RWPE2 (cell line): ENCODE results near the gene DIP2C.

ENCODE experiments used
- ATAC-seq: fragments of 200-7000 bp; cut with Tn5 transposase; 3 replicates; pipeline ENCODE4 v1.9.1; 2021; ENCODE audit warnings: low read depth
- DNase-seq: peaks from one replicate; pipeline ENCODE4 v3.0.0-alpha.2; 2020; ENCODE audit warnings: low spot score
- H3K27ac ChIP-seq: fragments of 450-650 bp; 2 replicates; pipeline ENCODE4 v1.5.1; 2017; ENCODE audit warnings: mild to moderate bottlenecking; ENCODE audit not compliant: poor library complexity, severe bottlenecking
- H3K27me3 ChIP-seq: fragments of 250-450 bp; sonication (Bioruptor Pico); 2 replicates; pipeline ENCODE4 v1.5.1; 2021; ENCODE audit warnings: mild to moderate bottlenecking, moderate library complexity; ENCODE audit not compliant: insufficient read depth, poor library complexity, severe bottlenecking
- H3K36me3 ChIP-seq: fragments of 250-450 bp; sonication (Bioruptor Pico); 2 replicates; pipeline ENCODE4 v1.5.1; 2020; ENCODE audit warnings: low read depth, mild to moderate bottlenecking, moderate library complexity
- H3K4me1 ChIP-seq: fragments of 250-450 bp; sonication (Bioruptor Pico); 2 replicates; pipeline ENCODE4 v1.5.1; 2021; ENCODE audit warnings: mild to moderate bottlenecking, moderate library complexity; ENCODE audit not compliant: insufficient read depth, poor library complexity, severe bottlenecking
- H3K4me3 ChIP-seq: fragments of 250-450 bp; sonication (Bioruptor Pico); 2 replicates; pipeline ENCODE4 v1.5.1; 2021; ENCODE audit warnings: mild to moderate bottlenecking, moderate library complexity; ENCODE audit not compliant: severe bottlenecking
- H3K9me3 ChIP-seq: fragments of 250-450 bp; sonication (Bioruptor Pico); 2 replicates; pipeline ENCODE4 v1.5.1; 2021; ENCODE audit warnings: mild to moderate bottlenecking, moderate library complexity; ENCODE audit not compliant: severe bottlenecking
- TF ChIP-seq, protein P1 (sequence below): fragments of 450-650 bp; IDR thresholded peaks from one replicate; pipeline ENCODE4 v1.5.1; 2017; ENCODE audit warnings: mild to moderate bottlenecking, moderate library complexity; ENCODE audit not compliant: poor library complexity, severe bottlenecking

DIP2C gene

DNA sequence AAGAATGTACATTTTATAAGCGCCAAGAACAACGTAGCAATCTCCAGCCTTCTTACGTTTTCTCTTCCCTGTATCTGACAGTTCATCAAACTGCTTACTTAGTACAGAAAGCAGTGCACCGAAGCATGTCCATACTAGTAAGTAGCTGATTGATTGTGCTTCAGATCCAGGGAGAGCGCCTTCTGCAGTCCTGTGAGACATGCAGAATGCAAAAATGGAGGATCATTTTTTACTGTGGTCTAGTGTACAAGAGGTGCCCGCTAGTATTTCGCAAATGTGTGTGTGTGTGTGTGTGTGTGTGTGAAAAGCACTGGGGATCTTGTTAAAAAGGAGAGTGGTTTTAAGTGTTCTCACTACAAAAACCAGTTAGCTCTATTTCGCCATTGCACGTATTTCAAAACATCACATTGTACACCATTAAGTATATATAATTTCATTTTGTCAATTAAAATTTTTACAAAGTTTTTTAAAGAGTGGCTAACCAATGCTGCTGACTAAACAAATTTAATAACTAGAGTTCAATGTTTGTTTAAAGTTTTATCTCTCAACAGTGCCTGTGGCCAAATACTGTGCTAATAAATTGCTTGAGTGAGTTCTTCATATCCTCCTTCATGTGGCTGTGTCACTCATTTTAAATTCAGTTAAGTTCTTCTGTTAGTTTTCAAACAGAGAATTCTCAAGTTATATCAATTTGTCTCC is 454.6 kb downstream of the DIP2C start:
- ATAC-seq (no peak), DNase-seq (no peak)
- TF ChIP-seq, protein P1, sequence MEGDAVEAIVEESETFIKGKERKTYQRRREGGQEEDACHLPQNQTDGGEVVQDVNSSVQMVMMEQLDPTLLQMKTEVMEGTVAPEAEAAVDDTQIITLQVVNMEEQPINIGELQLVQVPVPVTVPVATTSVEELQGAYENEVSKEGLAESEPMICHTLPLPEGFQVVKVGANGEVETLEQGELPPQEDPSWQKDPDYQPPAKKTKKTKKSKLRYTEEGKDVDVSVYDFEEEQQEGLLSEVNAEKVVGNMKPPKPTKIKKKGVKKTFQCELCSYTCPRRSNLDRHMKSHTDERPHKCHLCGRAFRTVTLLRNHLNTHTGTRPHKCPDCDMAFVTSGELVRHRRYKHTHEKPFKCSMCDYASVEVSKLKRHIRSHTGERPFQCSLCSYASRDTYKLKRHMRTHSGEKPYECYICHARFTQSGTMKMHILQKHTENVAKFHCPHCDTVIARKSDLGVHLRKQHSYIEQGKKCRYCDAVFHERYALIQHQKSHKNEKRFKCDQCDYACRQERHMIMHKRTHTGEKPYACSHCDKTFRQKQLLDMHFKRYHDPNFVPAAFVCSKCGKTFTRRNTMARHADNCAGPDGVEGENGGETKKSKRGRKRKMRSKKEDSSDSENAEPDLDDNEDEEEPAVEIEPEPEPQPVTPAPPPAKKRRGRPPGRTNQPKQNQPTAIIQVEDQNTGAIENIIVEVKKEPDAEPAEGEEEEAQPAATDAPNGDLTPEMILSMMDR: no peak
- Histone ChIP-seq H3K27me3 (no peaks in the 10 kb centered on the region), H3K4me1 (peaks cover 6% of the 10 kb centered on the region), H3K27ac (no peak overlapping the region), H3K36me3 (peaks cover 10% of the 10 kb centered on the region), H3K9me3 (no peaks in the 10 kb centered on the region), H3K4me3 (no peak overlapping the region)

DNA sequence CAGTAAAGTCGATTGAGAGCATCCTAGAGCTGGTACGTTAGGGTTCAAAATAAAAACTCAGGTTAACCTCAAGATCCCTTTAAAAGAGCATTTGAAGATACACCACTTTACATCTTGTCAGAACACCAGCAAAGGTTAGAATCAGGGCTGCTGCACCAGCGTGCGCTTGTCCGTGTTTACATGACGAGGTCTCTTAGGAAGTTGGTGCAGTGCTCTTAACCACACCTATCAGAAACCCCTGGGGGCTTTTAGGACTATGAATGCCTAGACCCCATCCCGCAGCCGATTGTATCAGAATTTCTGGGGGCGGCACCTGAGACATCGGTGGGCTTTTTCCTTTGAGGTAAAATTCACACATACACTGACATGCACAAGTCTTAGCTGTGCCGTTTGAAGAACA is 456.6 kb downstream of the DIP2C start:
- H3K27me3 ChIP-seq: no peaks in the 10 kb centered on the region
- H3K4me1 ChIP-seq: no peaks in the 10 kb centered on the region
- H3K27ac ChIP-seq: no peak overlapping the region
- DNase-seq (no peak), ATAC-seq (no peak)
- TF ChIP-seq, protein P1: no peak
- H3K36me3 ChIP-seq: peaks cover 5% of the 10 kb centered on the region; the same call in 1 of the 2 replicates
- H3K4me3 ChIP-seq: no peak overlapping the region
- no peaks in the 10 kb centered on the region for H3K9me3 ChIP-seq

DNA sequence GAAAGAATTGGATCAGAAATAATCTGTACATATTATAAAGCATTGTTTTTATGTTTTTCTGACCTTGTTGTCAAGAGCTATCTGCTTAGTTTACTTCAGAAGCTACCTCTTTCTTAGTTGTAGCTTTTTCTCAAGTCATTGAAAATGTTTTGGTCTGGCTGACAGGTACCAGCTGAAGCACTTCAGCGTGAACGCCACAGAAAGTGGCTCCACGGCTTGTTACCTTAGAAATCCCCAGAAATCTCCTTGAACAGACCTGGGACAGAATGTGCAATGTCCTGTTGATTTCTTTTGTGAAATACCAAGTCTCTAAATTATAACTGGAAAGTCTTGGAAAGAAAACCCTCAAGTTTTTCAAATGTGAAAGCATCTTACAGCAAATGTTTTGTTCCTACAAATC is 457.4 kb downstream of the DIP2C start:
- TF ChIP-seq, protein P1: no peak
- Histone ChIP-seq H3K4me3 (no peak overlapping the region), H3K9me3 (no peaks in the 10 kb centered on the region), H3K36me3 (no peaks in the 10 kb centered on the region; the same call in 1 of the 2 replicates), H3K27me3 (no peaks in the 10 kb centered on the region), H3K27ac (no peak overlapping the region), H3K4me1 (no peaks in the 10 kb centered on the region)
- ATAC-seq: no peak
- DNase-seq: no peak

DNA sequence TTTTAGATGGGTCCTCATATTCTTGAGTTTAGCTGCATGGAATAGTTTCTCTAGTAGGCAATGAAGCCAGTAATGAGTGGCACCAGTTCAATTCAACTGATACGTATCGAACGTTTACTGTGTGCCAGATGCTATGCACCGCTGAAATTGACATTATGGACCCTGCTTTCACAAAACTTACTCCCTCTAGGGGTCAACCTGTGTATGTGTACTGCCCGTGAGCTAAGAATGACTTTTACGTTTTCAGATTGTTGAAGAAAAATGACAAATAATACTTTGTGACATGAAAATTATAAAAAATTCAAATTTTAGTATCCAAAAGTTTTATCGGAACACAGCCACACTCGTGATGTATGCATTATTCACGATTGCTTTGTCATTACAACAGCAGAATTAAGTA is 458.7 kb downstream of the DIP2C start:
- DNase-seq (no peak), ATAC-seq (no peak)
- no peaks in the 10 kb centered on the region for H3K27me3 ChIP-seq
- TF ChIP-seq, protein P1: peak; percentile 48
- no peaks in the 10 kb centered on the region for H3K9me3 ChIP-seq
- no peaks in the 10 kb centered on the region; the same call in 1 of the 2 replicates for H3K36me3 ChIP-seq
- H3K4me3 ChIP-seq: no peak overlapping the region
- no peaks in the 10 kb centered on the region for H3K4me1 ChIP-seq
- H3K27ac ChIP-seq: no peak overlapping the region

DNA sequence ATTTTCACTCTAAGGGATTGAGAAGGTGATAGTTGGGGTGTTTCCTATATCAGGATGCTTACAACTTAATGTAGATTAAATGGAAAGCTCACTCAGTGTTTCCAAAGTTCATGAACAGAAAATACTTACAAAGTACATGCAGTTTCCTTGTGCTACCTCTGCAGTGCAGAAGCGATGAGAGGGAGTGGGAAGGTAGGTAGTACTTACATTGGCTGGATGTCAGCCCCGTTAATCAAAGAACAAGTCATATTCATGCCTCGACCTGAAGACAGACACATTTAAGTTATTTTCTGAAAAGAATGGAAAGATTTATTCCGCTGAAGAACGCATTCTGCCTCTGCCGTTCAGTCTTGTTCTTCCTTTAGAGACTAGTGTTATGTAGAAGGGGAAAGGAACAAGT is 461.1 kb downstream of the DIP2C start:
- Histone ChIP-seq H3K4me1 (no peaks in the 10 kb centered on the region), H3K27ac (no peak overlapping the region), H3K27me3 (no peaks in the 10 kb centered on the region), H3K9me3 (no peaks in the 10 kb centered on the region), H3K36me3 (no peaks in the 10 kb centered on the region; the same call in 1 of the 2 replicates), H3K4me3 (no peak overlapping the region)
- 0 out of 3 replicates have a peak, but pooled peaks have one; percentile 21 for ATAC-seq
- TF ChIP-seq, protein P1: no peak
- no peak for DNase-seq
